Prostate gland (tissue), 2 donors: ENCODE measurements around the gene GAREM1.

Experiments used
- POLR2AphosphoS5 ChIP-seq: sonication (generic); formaldehyde crosslinking; IDR thresholded peaks from one replicate; pipeline ENCODE4 v1.6.1; 2017; ENCODE audit warnings: antibody characterized with exemption
- TF ChIP-seq, protein P1 (sequence below), 4 experiments: fragments of 200-600 bp in 2 of 4; fragments of 450-650 bp in 2 of 4; sonication (generic) in 2 of 4; IDR thresholded peaks; 1 replicate in 3 of 4; 2 replicates in 1 of 4; pipeline ENCODE4 v1.5.1; 2016 to 2019; ENCODE audit warnings: antibody characterized with exemption in 4 of 4, mild to moderate bottlenecking in 2 of 4, moderate library complexity in 2 of 4

DNA sequence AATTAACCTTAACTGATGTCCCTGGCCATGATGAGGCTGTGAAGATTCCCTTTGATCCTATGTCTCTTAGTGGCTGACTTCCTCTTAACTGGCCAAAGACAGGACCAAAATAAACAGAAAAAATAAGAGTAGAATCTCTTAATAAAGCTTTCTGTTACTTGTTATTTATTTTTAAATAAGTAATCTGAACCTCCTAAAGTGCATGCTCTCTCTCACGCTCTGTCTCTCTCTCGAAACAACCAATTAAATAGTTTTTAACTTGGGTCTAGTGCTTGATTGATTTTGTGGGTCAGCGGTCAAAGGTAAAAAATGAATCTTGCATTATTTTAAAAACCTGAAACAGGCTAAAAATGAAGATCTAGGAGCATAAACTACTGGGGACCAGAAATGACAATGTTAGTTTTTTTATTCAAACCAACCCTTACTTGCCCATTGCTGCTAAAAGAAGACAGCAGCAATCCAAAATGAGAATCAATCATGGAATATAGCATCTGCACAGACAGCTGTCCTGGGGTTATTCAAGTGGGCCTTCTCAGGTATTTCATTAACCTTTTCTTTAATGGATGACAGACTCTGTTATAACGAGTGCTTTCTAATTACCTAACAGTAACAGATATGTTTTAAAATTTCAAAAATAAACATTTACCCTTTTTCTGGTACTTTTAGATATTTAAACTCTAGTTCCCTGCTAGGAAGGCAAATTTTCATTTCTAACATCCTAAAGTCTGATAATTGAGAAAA, 11.2 kb downstream of the GAREM1 start:
- TF ChIP-seq, protein P1, sequence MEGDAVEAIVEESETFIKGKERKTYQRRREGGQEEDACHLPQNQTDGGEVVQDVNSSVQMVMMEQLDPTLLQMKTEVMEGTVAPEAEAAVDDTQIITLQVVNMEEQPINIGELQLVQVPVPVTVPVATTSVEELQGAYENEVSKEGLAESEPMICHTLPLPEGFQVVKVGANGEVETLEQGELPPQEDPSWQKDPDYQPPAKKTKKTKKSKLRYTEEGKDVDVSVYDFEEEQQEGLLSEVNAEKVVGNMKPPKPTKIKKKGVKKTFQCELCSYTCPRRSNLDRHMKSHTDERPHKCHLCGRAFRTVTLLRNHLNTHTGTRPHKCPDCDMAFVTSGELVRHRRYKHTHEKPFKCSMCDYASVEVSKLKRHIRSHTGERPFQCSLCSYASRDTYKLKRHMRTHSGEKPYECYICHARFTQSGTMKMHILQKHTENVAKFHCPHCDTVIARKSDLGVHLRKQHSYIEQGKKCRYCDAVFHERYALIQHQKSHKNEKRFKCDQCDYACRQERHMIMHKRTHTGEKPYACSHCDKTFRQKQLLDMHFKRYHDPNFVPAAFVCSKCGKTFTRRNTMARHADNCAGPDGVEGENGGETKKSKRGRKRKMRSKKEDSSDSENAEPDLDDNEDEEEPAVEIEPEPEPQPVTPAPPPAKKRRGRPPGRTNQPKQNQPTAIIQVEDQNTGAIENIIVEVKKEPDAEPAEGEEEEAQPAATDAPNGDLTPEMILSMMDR (IDR thresholded peaks at IDR 0.05) = no peak
- no peak for TF ChIP-seq POLR2AphosphoS5
